ENCODE results near the gene CEP85L. TPM values are rescaled to one million over a fixed set of nuclear protein-coding genes. Genes with fewer than 3 reads are reported as not detected.

Gene CEP85L
- total RNA-seq, 1 donor from 2014 or later, result 6.8 TPM

DNA sequence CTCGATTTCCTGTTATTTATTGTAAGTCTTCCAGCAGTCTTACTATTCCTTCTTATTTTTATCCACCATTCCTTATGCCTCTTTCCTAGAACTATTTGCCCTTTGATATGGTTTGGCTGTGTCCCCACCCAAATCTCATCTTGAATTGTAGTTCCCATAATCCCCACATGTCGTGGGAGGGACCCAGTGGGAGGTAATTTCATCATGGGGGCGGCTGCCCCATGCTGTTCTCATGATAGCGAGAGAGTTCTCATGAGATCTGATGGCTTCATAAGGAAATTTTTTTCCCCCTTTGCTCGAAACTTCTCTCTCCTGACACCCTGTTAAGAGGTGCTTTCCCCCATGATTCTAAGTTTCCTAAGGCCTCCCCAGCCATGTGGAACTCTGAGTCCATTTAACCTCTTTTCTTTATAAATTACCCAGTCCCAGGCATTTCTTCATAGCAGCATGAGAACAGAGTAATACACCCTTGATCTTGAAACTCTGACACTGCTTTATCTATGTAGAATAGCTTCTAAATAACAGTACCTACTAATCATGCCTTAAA lies 54.5 kb downstream of the CEP85L start:
- H3K36me3 Mint-ChIP-seq (ENCODE audit: insufficient read depth), result no peaks in the 10 kb centered on the region
- peaks cover 4% of the 10 kb centered on the region for H3K9me3 Mint-ChIP-seq (ENCODE audit: low read depth)
- H3K4me1 Mint-ChIP-seq (ENCODE audit: low read depth), result no peaks in the 10 kb centered on the region
- no peaks in the 10 kb centered on the region for H3K27me3 Mint-ChIP-seq
- no peak overlapping the region for H3K27ac Mint-ChIP-seq
- no peak overlapping the region for H3K4me3 Mint-ChIP-seq (ENCODE audit: low read depth)
- no peak for DNase-seq (ENCODE audit: low spot score, unreplicated experiment)
- TF ChIP-seq, protein P1, sequence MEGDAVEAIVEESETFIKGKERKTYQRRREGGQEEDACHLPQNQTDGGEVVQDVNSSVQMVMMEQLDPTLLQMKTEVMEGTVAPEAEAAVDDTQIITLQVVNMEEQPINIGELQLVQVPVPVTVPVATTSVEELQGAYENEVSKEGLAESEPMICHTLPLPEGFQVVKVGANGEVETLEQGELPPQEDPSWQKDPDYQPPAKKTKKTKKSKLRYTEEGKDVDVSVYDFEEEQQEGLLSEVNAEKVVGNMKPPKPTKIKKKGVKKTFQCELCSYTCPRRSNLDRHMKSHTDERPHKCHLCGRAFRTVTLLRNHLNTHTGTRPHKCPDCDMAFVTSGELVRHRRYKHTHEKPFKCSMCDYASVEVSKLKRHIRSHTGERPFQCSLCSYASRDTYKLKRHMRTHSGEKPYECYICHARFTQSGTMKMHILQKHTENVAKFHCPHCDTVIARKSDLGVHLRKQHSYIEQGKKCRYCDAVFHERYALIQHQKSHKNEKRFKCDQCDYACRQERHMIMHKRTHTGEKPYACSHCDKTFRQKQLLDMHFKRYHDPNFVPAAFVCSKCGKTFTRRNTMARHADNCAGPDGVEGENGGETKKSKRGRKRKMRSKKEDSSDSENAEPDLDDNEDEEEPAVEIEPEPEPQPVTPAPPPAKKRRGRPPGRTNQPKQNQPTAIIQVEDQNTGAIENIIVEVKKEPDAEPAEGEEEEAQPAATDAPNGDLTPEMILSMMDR (IDR thresholded peaks at IDR 0.05; ENCODE audit: unreplicated experiment), result no peak

DNA sequence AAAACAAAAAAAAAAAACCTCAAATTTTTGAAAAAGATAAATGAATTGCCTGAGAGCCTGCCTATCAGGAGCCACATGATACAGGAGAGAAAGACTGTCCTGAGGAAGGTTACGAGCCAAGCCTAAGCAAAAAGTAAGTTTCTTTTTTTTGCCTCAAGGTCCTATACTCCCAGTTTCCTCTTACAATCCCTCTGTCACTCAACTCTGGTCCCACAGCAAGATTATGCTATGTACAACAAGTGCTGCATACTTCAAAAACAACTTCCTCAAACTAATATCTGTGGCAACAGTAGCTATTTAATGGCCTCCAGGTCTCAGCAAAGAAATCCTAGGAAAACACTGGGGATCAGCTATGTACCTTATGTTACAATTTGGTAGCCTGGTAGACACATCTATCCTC lies 56.5 kb downstream of the CEP85L start:
- Mint-ChIP-seq H3K9me3 (ENCODE audit: low read depth) (peaks cover 4% of the 10 kb centered on the region), H3K4me3 (ENCODE audit: low read depth) (no peak overlapping the region)

DNA sequence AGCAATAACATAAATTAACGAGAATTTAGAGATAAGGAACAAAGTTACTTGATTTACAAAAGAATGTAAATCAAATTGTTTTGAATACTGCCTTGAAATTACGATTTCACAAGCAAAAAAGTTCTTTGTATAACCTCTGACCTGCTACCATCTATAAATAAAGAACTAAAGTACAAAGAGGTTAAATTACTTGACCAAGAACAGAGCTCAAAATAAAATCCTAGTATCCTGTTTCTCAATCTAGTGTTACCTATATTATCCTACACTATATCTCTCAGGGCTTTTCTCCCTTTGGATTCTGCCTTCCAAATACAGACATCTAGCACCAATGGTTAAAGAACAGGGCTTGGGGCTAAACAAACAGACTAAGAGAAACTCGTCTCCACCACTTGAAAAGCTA lies 59.5 kb downstream of the CEP85L start:
- Mint-ChIP-seq H3K27me3 (no peaks in the 10 kb centered on the region), H3K36me3 (ENCODE audit: insufficient read depth) (no peaks in the 10 kb centered on the region), H3K4me1 (ENCODE audit: low read depth) (no peaks in the 10 kb centered on the region), H3K27ac (no peak overlapping the region), H3K9me3 (ENCODE audit: low read depth) (peaks cover 4% of the 10 kb centered on the region), H3K4me3 (ENCODE audit: low read depth) (no peak overlapping the region)
- TF ChIP-seq, protein P1 (IDR thresholded peaks at IDR 0.05; ENCODE audit: unreplicated experiment), result no peak
- DNase-seq (ENCODE audit: low spot score, unreplicated experiment), result no peak

More for the DNA sequence above, 56.5 kb downstream of the CEP85L start:
- Mint-ChIP-seq H3K27ac (no peak overlapping the region), H3K27me3 (no peaks in the 10 kb centered on the region), H3K4me1 (ENCODE audit: low read depth) (no peaks in the 10 kb centered on the region), H3K36me3 (ENCODE audit: insufficient read depth) (no peaks in the 10 kb centered on the region)
- DNase-seq (ENCODE audit: low spot score, unreplicated experiment), result no peak
- TF ChIP-seq, protein P1 (IDR thresholded peaks at IDR 0.05; ENCODE audit: unreplicated experiment), result no peak

DNA sequence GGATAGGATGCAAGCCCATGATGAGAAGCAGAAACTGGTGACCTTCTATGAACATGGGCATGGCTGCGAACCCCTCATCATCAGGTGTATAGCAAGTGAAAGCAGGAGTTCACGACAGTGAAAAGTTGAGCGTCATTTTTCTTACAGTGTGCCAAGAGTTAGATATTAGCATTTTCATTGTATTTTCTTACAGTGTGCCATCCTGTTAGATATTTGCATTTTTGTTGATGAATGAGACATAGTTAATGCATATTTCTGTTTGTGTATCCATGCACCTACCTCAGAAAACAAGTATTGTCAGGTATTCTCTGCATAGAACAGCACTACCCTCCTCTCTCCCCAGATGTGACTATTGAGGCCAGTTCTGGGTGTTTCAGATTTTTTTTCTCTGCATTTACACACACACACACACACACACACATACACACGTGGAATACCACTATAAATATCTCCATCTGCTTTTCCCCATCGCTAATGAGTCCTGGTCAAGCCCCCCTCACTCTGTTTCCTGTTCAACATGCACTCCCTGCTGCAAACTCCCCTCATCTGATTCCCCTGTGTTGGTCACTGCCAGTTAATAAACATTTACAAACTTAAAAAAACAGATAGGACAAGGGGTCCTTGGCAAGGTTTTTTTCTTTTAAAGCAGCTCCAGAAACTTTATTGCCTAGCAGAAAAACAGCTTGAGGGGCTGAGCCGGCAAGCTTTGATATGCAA lies 61.6 kb downstream of the CEP85L start:
- Mint-ChIP-seq H3K36me3 (ENCODE audit: insufficient read depth) (no peaks in the 10 kb centered on the region), H3K27me3 (no peaks in the 10 kb centered on the region), H3K4me1 (ENCODE audit: low read depth) (no peaks in the 10 kb centered on the region), H3K9me3 (ENCODE audit: low read depth) (peaks cover 4% of the 10 kb centered on the region), H3K4me3 (ENCODE audit: low read depth) (no peak overlapping the region), H3K27ac (peak overlapping the region; percentile 35)
- no peak for DNase-seq (ENCODE audit: low spot score, unreplicated experiment)
- TF ChIP-seq, protein P1 (IDR thresholded peaks at IDR 0.05; ENCODE audit: unreplicated experiment), result no peak

DNA sequence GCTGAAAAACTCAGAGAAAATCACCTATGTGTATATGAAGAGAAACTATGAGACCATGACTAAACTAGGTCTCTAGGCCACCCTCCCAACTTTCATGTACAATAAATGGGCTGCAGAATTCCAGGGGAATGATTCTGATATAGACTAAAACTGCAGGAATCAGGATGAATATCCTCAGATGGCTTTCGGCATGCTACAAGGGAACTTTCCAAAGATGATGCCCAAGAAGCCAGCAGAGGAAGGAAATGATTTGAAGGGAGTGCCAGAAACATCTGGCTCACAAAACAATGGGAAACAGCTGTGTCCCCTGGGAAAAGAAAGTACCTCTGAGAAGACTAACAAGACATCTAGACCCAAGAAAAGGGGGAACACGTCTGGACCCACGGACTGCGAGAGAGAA lies 62.2 kb downstream of the CEP85L start:
- H3K27me3 Mint-ChIP-seq, result no peaks in the 10 kb centered on the region
- TF ChIP-seq, protein P1 (IDR thresholded peaks at IDR 0.05; ENCODE audit: unreplicated experiment), result no peak
- H3K4me1 Mint-ChIP-seq (ENCODE audit: low read depth), result no peaks in the 10 kb centered on the region
- H3K4me3 Mint-ChIP-seq (ENCODE audit: low read depth), result no peak overlapping the region
- H3K27ac Mint-ChIP-seq, result no peak overlapping the region
- no peaks in the 10 kb centered on the region for H3K36me3 Mint-ChIP-seq (ENCODE audit: insufficient read depth)
- no peak for DNase-seq (ENCODE audit: low spot score, unreplicated experiment)
- H3K9me3 Mint-ChIP-seq (ENCODE audit: low read depth), result peaks cover 4% of the 10 kb centered on the region
